DND-41 (cell line): Measurements from ENCODE around the gene CAND2.

Source experiments
- CTCF ChIP-seq: IDR thresholded peaks from 2 replicates; pipeline ENCODE4 v1.5.1; 2012; ENCODE audit warnings: borderline replicate concordance, low read length, moderate library complexity, mild to moderate bottlenecking; ENCODE audit not compliant: poor library complexity, severe bottlenecking; ENCODE audit errors: extremely low read depth
- EZH2 ChIP-seq: IDR thresholded peaks from 3 replicates; pipeline ENCODE4 v1.6.1; 2012; ENCODE audit warnings: borderline replicate concordance, low read depth, mild to moderate bottlenecking, moderate library complexity, low read length, inconsistent platforms; ENCODE audit not compliant: severe bottlenecking

GRCh38 chr3:12813967-12814366 is 17.5 kb downstream of the CAND2 start:
- TF ChIP-seq CTCF (no peak), EZH2 (no peak)
